KMS-11 (cell line): Measurements from ENCODE around the gene ABCC5.

Source experiments
- H2AFZ ChIP-seq: fragments of 200-600 bp; sonication (generic); 2 replicates; pipeline ENCODE4 v1.6.1; 2016; ENCODE audit warnings: antibody characterized with exemption, mixed run types, low read depth
- H3K27ac ChIP-seq: fragments of 200-600 bp; sonication (generic); 2 replicates; pipeline ENCODE4 v1.6.1; 2016; ENCODE audit warnings: mild to moderate bottlenecking, mixed run types
- H3K27me3 ChIP-seq: fragments of 200-600 bp; sonication (generic); 2 replicates; pipeline ENCODE4 v1.6.1; 2017; ENCODE audit warnings: mild to moderate bottlenecking, low read depth, mixed run types, moderate library complexity; ENCODE audit not compliant: insufficient read depth
- H3K36me3 ChIP-seq: fragments of 200-600 bp; sonication (generic); 2 replicates; pipeline ENCODE4 v1.6.1; 2017; ENCODE audit warnings: mild to moderate bottlenecking, mixed run types; ENCODE audit not compliant: insufficient read depth
- H3K4me1 ChIP-seq: fragments of 200-600 bp; sonication (generic); 2 replicates; pipeline ENCODE4 v1.6.1; 2016; ENCODE audit warnings: mild to moderate bottlenecking, low read depth, mixed run types; ENCODE audit not compliant: poor library complexity, severe bottlenecking
- H3K4me2 ChIP-seq: fragments of 200-600 bp; sonication (generic); 2 replicates; pipeline ENCODE4 v1.7.0; 2016; ENCODE audit warnings: mild to moderate bottlenecking, mixed run types
- H3K4me3 ChIP-seq: fragments of 200-600 bp; sonication (generic); IDR thresholded peaks from 2 replicates; pipeline ENCODE4 v1.6.1; 2017; ENCODE audit warnings: low read depth, low read length, mixed read lengths; ENCODE audit not compliant: insufficient read depth
- H3K79me2 ChIP-seq: fragments of 200-600 bp; sonication (generic); 2 replicates; pipeline ENCODE4 v1.6.1; 2016; ENCODE audit warnings: low read depth, mixed run types; ENCODE audit not compliant: insufficient read depth
- H3K9ac ChIP-seq: fragments of 200-600 bp; sonication (generic); 2 replicates; pipeline ENCODE4 v1.6.1; 2016; ENCODE audit warnings: mild to moderate bottlenecking, mixed run types
- H4K20me1 ChIP-seq: fragments of 200-600 bp; sonication (generic); 2 replicates; pipeline ENCODE4 v1.6.1; 2016; ENCODE audit warnings: mild to moderate bottlenecking, mixed run types; ENCODE audit not compliant: insufficient read depth
- CTCF ChIP-seq: fragments of 200-600 bp; sonication (generic); conservative IDR thresholded peaks from 2 replicates; pipeline ENCODE4 v1.6.1; 2017; ENCODE audit warnings: low read depth, mild to moderate bottlenecking, antibody characterized with exemption, low read length, moderate library complexity, mixed read lengths

Gene ABCC5

DNA sequence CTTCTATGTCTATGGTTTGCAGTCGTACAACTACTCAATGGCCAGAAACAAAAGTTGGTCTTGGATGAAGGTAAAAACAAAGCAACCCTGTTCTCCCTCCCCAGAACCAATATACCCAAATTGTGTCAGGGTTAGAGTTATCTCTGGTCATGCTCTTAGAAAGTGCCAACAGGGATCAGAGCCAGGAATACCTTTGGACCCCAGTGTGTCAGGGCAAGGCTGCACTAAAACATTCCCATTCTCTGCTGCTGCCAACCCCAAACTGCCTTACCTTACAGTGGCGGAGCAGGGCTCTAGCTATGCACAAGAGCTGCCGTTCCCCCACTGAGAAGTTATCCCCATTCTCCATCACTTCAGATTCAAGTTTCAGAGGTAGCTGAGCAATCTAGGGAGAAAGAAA, 90.6 kb downstream of the ABCC5 start:
- Histone ChIP-seq H3K36me3 (no peaks in the 10 kb centered on the region), H3K27me3 (no peaks in the 10 kb centered on the region), H3K4me1 (no peaks in the 10 kb centered on the region), H3K27ac (no peak overlapping the region), H2AFZ (no peak overlapping the region), H3K79me2 (no peaks in the 10 kb centered on the region), H3K9ac (no peak overlapping the region), H4K20me1 (no peaks in the 10 kb centered on the region), H3K4me2 (no peak overlapping the region), H3K4me3 (no peak overlapping the region)
- TF ChIP-seq CTCF: no peak

- Histone ChIP-seq H3K4me2 (no peak overlapping the region), H4K20me1 (no peaks in the 10 kb centered on the region), H3K27ac (no peak overlapping the region), H2AFZ (no peak overlapping the region), H3K27me3 (no peaks in the 10 kb centered on the region), H3K9ac (no peak overlapping the region), H3K79me2 (no peaks in the 10 kb centered on the region), H3K4me3 (no peak overlapping the region), H3K4me1 (peaks cover 8% of the 10 kb centered on the region), H3K36me3 (no peaks in the 10 kb centered on the region)
- no peak for TF ChIP-seq CTCF
Measured at GRCh38 chr3:183924956-183925355, 92.7 kb downstream of the ABCC5 start.

DNA sequence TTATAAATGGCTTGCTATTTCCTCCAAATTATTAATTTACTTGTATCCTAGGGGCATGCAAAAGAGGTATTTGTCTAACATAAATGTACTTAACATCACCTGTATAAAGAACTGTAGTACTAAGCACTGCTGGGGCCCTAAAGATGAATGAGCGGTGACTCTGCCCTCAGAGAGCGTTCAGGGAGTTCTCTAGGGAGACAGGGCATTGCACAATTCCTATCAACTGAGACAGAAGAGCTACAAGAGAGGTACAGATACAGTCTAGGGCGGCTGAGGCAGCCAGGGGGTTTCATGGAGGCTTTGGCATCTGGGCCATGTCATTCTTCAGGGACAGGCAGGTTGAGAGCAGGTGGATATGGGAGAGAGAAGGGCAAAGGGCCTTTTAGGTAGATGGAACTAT, 93.1 kb downstream of the ABCC5 start:
- Histone ChIP-seq H3K4me1 (peaks cover 8% of the 10 kb centered on the region), H3K27me3 (no peaks in the 10 kb centered on the region), H3K9ac (no peak overlapping the region), H3K79me2 (no peaks in the 10 kb centered on the region), H3K4me2 (no peak overlapping the region), H4K20me1 (no peaks in the 10 kb centered on the region), H2AFZ (no peak overlapping the region), H3K36me3 (no peaks in the 10 kb centered on the region), H3K27ac (no peak overlapping the region), H3K4me3 (no peak overlapping the region)
- TF ChIP-seq CTCF: no peak

- H2AFZ ChIP-seq: no peak overlapping the region
Measured at GRCh38 chr3:183922421-183922820, 95.3 kb downstream of the ABCC5 start.

More at GRCh38 chr3:183922421-183922820, 95.3 kb downstream of the ABCC5 start:
- H3K9ac ChIP-seq: no peak overlapping the region
- TF ChIP-seq CTCF: no peak
- H3K27ac ChIP-seq: no peak overlapping the region
- no peaks in the 10 kb centered on the region for H3K27me3 ChIP-seq
- no peaks in the 10 kb centered on the region for H3K36me3 ChIP-seq
- no peaks in the 10 kb centered on the region for H4K20me1 ChIP-seq
- H3K4me3 ChIP-seq: no peak overlapping the region
- H3K4me2 ChIP-seq: no peak overlapping the region
- no peaks in the 10 kb centered on the region for H3K79me2 ChIP-seq
- peaks cover 13% of the 10 kb centered on the region for H3K4me1 ChIP-seq
